Activated CD8-positive, alpha-beta memory T cell treated with anti-CD3 and anti-CD28 coated beads for 48 hours (primary cell): ENCODE data around the gene PTPRN2.
"Not testable (repeated sequence)": the region's sequence is repeated elsewhere in the genome, so short reads cannot be mapped to it uniquely, and the experiment has no call there.

Experiments
- DNase-seq, 3 experiments: peaks; one replicate each; pipeline ENCODE4 v3.0.0-alpha.2; 2020; ENCODE audit warnings: low read depth in 2 of 3, low spot score in 2 of 3

Gene PTPRN2

GRCh38 chr7:157928171-157928794 is 659.3 kb downstream of the PTPRN2 start:
- no peak for DNase-seq

GRCh38 chr7:157927313-157927925 is 660.2 kb downstream of the PTPRN2 start:
- DNase-seq = no peak

GRCh38 chr7:157926521-157927150 is 661.0 kb downstream of the PTPRN2 start:
- DNase-seq = no peak

- no peak for DNase-seq
Measured at GRCh38 chr7:157926107-157926506, 661.5 kb downstream of the PTPRN2 start.

DNA sequence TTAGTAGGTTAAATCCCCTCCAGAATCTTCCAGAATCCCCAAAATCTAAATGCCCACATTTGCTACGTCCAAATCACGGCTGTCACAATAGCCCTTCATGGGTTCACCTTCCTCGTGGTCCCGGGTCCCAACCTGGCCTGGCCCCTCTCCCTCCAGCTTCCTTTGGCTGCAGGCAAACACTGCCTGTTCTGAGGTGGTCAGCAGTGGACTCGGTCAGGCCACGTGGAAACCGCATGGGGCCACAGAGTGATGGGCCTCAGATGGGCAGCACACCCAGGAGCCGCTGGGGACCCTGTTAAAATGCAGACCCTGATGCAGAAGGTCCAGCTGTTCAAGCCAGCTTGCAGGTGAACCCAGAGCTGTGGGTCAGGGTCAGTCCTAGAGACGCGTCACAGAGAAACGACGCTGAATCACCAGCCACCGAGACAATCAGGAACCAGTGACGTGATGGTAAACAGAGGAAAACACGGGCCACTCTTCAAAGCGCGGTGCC is 662.2 kb downstream of the PTPRN2 start:
- DNase-seq = no peak

- DNase-seq = no peak
Measured at GRCh38 chr7:157923903-157924630, 663.6 kb downstream of the PTPRN2 start.

DNA sequence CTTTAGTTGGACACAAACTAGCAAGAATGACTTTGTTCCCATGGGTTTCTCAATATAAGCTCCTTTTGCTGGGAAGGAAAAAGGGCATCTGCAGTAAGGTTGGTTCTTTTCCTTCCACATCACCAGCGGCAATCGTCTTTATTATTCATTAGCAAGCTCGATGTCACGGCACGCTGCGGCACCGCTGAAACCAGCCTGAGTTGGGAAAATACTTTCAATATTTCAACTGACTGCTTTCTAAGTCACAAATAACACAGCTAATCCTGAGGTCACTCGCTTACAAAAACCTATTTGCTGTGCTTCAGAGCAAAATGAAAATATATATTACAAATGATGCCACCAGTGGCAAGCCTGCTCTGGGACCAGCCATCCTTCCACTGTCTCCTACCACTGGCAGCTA is 665.0 kb downstream of the PTPRN2 start:
- no peak for DNase-seq

DNA sequence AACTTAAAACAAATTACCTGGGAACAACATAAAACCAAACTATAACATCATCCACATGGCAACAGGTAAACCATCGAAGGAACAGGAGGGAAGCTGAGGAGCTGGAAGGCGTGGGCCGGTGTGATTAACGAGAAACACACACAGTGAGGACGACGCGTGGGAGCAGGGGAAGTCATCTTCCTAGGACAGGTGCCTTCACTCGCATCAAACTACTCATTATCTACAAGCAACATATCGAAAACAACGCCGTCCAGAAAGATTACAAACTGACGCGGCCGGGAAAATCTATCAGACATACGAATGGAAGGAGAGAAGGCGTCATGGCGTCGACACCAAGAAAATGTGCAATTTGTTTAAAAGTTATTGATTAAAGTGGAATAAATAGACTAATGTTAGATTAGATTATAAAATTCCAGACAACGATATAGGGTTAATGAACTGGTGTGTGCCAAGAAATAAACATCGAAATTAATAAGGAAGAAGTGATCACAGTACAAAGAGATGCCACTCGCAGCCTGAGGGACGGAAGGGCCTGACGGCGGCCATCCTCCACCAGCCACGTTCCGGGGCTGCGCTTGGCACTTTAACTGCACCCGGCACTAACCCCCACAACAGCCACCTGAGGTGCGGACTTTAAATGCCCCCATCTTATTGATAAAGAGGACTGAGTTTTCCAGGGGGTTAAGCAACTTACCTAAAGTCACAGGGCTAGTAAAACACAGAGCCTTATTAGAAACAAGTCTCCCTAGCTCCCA is 669.1 kb downstream of the PTPRN2 start:
- DNase-seq = no peak

- no peak for DNase-seq
Measured at GRCh38 chr7:157916946-157917640, 670.5 kb downstream of the PTPRN2 start.

- DNase-seq = no peak
Measured at GRCh38 chr7:157910446-157910845, 677.2 kb downstream of the PTPRN2 start.

DNA sequence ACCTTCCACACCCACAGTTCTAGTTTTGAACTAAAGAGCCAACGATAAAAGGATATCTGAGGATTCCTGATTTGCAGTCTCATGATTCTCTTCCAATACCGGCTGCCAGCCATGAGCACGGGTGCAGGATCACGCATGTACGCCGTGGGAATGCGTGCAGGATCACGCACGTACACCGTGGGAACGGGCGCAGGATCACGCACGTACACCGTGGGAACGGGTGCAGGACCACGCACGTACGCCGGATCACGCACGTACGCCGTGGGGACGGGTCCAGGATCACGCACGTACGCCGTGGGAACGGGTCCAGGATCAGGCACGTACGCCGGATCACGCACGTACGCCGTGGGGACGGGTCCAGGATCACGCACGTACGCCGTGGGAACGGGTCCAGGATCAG is 677.6 kb downstream of the PTPRN2 start:
- not testable (repeated sequence) for DNase-seq

GRCh38 chr7:157909370-157909769 is 678.3 kb downstream of the PTPRN2 start:
- no peak for DNase-seq

GRCh38 chr7:157908006-157908782 is 679.4 kb downstream of the PTPRN2 start:
- DNase-seq = no peak

DNA sequence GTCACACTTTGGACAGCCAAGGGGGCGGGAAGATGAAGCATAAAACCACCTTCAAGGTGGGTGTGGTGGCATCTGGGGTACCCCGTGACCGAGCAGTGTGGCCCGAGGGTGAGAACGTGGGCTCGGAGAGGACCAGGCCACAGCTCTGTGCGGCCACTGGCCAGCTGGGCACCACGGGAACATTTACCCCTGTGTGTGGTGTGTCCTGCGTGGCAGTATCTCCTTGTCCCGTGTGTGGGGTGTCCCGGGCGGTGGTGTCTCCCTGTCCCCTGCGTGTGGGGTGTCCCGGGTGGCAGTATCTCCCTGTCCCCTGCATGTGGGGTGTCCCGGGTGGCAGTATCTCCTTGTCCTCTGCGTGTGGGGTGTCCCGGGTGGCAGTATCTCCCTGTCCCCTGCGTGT is 680.5 kb downstream of the PTPRN2 start:
- no peak for DNase-seq

DNA sequence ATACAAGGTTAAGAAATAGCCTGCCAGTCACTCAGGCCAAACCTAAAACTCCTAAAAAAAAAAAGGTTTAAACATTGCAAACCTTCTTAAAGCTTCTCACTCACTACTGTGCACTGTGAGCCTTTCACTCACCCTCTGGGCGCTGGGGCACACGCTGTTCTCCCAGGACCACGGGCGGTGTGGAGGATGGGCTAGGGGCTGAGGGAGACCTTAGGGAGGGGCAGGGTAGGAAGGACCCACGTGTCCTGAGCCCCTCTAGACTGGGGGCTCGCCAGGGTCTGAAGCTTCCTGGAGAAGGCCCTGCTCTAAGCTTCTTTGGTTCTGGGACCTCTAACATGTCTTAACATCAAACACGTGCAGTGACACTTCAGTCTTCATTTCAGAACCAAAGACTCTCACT is 681.0 kb downstream of the PTPRN2 start:
- no peak for DNase-seq

DNA sequence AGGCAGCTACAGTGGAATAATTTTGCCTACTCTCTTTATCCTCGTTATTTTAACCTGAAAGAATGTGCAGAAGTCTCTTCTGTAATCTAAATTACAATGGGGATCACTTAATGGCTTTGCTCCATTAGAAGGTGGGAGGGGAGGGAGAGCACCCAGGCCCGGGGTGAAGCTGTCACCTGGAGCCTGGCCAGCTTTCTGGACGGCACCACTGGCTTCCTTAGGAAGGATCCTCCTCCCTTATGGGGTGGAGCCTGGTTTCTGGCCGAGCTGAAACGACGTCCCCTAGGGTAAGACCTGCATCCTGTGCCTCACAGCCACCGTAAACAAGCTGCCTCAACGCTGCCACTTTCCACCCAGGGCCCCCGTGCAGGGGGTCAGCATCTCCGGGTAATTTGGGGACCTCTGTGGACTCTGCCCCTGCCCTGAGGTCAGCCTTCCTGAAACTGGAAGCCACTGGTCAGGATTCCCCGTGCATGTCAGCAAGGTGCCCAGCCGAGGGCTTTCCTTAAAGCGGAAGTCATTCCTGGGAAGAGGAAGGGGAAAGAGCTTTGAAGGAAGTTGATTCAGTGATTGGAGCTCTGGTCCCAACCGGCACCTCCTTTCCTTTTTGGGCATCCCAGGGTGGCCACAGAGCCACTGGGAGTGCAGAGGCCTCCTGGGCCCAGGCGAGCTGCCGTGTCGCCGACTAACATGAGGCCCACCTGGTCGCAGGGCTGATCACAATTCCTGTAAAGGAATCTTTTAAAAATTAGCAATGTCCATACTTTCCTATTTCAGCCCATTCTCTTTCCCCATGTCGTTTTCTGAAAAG is 681.8 kb downstream of the PTPRN2 start:
- no peak for DNase-seq

DNA sequence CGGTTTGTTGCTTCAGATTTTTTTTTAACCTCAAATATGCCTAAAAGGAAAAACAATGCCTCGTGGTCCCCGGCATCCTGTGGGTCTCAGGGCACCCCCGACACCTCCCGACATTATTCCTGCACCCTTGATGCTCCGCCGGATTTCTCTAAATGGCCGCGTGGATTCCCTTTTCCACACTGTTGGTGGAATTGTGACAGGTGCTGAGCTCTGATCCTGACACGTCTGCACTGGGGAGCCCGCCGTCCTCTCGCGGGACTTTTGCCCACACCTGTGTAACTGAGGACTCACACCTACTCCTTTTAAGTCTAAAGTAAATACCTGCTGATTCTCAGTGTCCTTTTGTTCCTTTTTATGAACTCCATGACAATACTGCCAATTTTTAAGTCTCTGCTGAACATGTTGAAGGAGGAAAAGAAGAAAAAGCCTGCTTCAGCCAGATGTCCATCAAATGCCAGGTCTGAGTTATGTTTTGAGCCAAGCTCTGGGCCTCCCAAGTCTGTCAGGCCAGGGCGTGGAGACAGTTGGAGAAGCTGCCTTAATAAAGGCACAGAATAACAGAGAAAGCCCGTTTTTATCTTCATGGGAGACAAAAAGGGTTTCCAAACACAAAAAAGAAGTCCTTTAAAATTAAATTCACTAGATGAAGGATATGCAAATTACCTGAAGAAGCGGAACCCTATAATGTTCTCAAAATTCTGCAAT is 682.6 kb downstream of the PTPRN2 start:
- DNase-seq = no peak

GRCh38 chr7:157904211-157904865 is 683.3 kb downstream of the PTPRN2 start:
- no peak for DNase-seq
